GM12874 (cell line): Measurements from ENCODE around the gene PLCG2.

ENCODE experiments used
- TF ChIP-seq, protein P1 (sequence below): IDR thresholded peaks from 2 replicates; pipeline ENCODE4 v1.5.1; 2011; ENCODE audit warnings: low read depth, mild to moderate bottlenecking, control low read depth, low read length, moderate library complexity; ENCODE audit not compliant: insufficient read depth

PLCG2 gene

GRCh38 chr16:81964808-81965207 lies 185.7 kb downstream of the PLCG2 start:
- TF ChIP-seq, protein P1, sequence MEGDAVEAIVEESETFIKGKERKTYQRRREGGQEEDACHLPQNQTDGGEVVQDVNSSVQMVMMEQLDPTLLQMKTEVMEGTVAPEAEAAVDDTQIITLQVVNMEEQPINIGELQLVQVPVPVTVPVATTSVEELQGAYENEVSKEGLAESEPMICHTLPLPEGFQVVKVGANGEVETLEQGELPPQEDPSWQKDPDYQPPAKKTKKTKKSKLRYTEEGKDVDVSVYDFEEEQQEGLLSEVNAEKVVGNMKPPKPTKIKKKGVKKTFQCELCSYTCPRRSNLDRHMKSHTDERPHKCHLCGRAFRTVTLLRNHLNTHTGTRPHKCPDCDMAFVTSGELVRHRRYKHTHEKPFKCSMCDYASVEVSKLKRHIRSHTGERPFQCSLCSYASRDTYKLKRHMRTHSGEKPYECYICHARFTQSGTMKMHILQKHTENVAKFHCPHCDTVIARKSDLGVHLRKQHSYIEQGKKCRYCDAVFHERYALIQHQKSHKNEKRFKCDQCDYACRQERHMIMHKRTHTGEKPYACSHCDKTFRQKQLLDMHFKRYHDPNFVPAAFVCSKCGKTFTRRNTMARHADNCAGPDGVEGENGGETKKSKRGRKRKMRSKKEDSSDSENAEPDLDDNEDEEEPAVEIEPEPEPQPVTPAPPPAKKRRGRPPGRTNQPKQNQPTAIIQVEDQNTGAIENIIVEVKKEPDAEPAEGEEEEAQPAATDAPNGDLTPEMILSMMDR, result no peak

GRCh38 chr16:81967358-81967757 lies 188.3 kb downstream of the PLCG2 start:
- TF ChIP-seq, protein P1, result no peak

DNA sequence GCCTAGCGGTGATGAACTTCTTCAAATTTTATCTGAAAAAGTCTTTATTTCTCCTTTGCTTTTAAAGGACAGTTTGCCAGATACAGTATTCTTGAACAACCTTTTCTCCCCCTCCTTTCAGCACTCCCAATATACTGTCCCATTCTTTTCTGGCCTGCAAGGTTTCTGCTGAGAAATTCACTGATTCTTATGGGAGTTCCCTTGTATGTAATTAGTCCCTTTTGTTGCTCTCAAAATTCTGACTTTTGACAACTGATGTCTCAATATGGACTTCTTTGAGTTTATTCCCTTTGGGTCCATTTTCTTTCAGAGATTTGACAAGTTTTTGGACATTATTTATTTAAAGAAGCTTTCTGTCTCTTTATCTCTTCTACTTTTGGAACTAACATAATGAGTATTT lies 192.8 kb downstream of the PLCG2 start:
- TF ChIP-seq, protein P1, result no peak

DNA sequence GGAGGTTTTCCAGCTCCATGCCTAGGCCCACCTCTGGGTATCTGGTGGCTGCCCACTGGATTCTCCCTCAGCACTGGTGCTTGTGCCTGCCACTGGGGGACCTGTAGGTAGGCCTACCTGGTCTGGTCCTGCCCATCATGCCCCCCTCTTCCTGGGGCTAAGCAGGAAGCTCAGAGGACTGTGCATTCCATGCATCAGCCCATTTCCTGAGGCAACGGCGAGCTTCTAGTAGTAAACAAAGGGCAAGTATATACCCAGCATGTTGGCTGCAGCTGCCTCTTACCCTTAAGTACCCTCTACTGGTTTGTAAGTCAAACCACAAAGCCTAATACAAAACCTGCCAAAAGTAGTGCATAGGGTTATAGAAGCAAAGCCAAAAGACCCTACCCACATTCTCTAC lies 194.6 kb downstream of the PLCG2 start:
- TF ChIP-seq, protein P1, result no peak

- TF ChIP-seq, protein P1, result no peak
Observed at GRCh38 chr16:81975637-81976036, 196.5 kb downstream of the PLCG2 start.

- TF ChIP-seq, protein P1, result no peak
Observed at GRCh38 chr16:81987121-81987520, 208.0 kb downstream of the PLCG2 start.

GRCh38 chr16:81987706-81988105 lies 208.6 kb downstream of the PLCG2 start:
- TF ChIP-seq, protein P1, result no peak

- TF ChIP-seq, protein P1, result no peak
Observed at GRCh38 chr16:81992859-81993258, 213.8 kb downstream of the PLCG2 start.
